GM19467 (cell line): ENCODE data around the gene TNFRSF18.

Experiments used
- ATAC-seq: cut with Tn5 transposase; IDR thresholded peaks from one replicate; pipeline ENCODE4 v1.9.1; 2021; ENCODE audit warnings: mild to moderate bottlenecking, moderate library complexity; ENCODE audit not compliant: unreplicated experiment

The TNFRSF18 gene

DNA sequence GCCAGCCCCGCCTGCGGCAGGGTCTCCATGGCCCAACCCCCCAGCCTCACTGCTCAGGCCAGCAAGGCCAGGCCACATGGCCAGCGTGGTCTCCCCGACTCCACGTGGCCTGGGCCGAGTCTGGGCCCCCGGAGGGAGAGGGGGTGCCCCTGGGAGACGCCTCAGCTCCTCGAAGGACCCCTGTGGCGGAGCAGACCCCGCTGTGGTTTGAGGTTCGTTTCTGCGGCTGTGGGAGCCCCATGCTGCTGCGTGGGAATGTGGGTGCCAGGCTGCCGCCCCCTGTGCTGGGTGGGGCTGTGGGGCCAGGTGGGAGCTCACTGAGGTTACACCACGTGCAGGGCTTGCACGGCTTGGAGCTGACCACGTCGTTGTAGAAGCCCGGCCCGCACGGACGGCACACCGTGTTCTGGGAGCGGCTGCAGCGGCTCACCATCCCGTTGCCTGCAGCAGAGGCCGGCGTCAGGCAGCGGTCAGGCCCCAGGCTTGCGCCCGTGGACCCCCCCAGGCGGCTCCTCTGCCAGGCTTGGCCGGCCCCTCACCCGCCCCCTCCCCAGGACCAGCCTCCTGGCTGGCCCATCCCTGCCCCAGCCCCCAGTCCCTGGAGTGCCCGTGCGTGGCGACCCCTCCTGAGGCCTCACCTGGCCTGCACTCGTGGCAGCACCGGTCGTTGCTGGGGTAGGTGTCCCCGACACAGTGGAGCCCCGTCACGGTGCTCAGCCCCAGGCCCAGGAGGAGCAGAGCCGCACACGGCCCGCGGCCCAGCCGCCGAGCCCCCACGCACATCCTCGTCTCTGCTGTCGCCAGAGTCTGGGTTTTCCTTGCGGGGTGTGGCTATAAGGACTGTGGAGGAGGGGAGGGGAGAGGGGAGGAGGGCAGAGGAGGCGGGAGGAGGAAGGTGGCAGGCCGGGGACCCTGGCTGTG lies 7.2 kb upstream of the TNFRSF18 start, which contains the start of gene TNFRSF4:
TNFRSF4 (minus strand) TSS at position 809 of the 921 bp plus-strand sequence; CDS start at position 783, 26 bp downstream.
- no peak for ATAC-seq

DNA sequence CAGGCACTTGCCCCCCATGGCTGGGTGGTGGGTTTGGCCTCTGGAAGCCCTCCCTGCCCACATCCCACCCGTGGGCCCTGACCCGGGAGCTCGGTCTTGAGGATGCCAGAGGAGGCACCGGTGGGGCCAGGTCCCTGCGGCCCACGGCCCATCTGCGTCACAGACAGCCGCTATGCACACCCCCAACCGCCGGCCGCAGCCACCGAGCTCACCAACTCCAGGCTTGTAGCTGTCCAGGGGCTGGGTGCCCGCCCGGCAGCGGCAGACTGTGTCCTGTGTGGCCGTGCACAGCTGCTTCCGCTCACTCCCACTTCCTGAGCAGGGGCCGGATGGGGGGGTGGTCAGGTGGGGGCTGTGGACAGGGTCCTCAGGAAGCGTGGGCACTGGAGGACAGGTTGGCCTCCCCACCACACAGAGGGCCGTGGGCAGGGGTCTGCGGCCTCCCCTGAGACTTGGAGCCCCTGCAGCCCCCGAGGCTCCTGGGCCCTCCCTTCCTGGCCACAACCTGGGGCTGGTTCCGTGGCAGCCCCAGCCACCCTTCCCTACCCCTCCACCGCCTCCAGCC lies 6.5 kb upstream of the TNFRSF18 start:
- no peak for ATAC-seq

DNA sequence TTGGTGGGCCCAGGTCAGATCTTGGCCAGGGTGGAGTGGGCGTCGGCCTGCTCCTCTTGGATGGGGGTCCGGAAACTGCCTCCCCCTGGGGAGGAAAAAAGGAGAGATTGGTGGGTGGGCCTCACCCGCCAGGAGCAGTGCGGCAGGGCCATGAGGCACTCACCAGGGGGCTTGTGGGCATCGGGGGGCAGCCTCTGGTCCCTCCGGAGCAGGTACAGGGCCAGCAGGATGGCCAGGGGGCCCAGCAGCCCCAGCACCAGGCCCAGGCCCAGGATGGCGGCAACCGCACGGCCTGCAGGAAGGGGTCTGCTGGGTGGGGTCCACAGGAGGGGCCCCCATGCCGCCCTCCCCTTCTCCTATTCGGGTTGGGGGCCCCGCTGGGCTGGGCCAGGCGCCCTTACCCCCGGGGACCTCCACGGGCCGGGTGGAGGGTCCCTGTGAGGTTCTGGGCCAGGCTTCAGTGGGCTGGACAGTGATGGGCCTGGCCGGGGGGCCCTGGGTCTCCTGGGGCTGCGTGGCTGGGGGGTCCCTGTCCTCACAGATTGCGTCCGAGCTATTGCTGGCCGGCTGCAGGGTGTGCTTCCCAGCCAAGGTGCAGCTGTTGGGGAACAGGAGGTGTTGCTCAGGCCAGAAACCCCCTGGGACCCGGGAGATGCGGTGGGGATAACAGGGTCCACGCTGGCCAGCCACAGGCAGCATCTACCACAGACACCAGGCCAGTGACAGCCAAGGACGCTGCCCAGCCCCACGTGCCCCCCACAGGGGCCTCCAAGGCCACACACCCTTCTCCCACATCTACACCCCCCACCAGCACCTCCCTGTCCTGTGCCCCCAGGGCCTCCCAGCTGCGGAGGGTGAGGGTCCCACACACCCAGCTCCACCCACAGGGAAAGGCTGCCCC lies 5.4 kb upstream of the TNFRSF18 start:
- no peak for ATAC-seq

- ATAC-seq: no peak
These were observed 4.5 kb upstream of the TNFRSF18 start for GRCh38 chr1:1210726-1211540.

- ATAC-seq: no peak
These were observed 2.5 kb upstream of the TNFRSF18 start for GRCh38 chr1:1208713-1209433.

- no peak for ATAC-seq
These were observed 1.1 kb upstream of the TNFRSF18 start for GRCh38 chr1:1207571-1207892.

GRCh38 chr1:1206966-1207531 lies 657 bp upstream of the TNFRSF18 start:
- no peak for ATAC-seq

DNA sequence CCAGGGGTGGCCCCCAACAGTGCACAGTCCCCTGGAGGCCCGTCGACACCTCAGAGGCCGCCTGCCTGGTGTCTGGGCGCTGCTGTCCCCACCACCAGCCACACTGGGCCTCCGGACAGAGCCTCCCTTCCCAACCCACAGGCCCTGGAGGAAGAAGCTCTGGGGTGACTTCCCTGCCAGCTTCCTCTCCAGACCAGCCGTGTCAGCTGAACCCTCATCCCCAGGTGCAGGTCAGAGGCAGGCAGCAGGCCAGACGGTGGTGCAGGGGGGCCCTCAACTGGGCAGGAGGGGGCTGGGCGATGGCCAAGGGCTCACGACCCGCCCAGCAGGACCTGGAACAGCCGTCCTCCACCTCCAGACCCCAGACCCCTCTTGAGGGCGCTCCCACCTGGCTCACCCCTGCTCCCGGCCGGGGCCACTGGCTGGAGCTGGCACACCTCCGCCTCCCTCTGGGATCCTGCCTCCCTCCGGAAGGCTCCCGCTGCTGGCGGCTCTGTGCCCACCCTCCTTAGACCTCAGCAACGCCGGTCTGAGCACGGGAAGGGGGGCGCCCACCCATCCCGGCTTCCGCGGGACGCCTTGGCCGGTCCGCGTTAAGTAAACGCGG lies 520 bp downstream of the TNFRSF18 start:
- ATAC-seq: no peak

- ATAC-seq: no peak
These were observed 1.2 kb downstream of the TNFRSF18 start for GRCh38 chr1:1204998-1205768.

GRCh38 chr1:1204425-1204920 lies 1.9 kb downstream of the TNFRSF18 start:
- no peak for ATAC-seq

DNA sequence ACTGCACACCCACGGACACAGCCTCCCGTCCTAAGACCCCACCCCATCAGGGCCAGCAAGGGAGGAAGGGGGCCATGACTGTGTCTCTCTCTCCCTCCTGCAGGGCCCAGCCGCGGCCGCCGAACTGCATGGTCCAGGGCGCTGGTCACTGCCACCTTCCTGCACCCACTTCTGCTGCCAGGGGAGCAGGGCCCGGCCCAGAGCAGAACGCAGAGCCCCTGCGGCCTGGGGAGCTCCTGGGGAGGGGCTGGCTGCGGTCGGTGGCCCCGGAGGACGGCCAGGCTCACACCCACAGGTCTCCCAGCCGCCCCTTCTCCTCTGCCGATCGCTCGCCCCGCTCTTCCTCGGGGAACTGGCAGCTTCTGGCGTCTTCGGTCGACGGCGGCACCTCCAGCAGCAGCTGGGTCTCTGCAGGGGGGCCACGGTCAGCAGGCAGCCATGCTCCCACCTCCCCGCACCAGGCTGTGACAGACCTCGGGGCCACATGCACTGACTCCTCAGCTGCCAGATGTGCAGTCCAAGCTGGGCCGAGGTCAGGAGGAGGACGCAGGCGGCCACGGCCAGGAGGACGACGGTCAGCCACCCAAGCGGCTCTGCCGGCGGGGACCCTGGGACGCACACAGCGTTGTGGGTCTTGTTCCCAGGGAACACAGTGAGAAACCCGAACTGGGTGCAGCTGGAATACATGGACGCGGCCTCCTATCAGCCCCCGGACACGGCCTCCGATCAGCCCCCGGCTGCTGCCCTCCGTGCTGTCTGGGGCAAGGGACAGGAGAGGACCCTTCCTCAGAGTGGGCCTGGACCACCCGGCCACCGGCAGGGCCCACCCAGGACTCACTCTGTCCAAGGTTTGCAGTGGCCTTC lies 2.6 kb downstream of the TNFRSF18 start:
- no peak for ATAC-seq

- no peak for ATAC-seq
These were observed 3.4 kb downstream of the TNFRSF18 start for GRCh38 chr1:1202831-1203560.

GRCh38 chr1:1200876-1201810 lies 5.2 kb downstream of the TNFRSF18 start:
- no peak for ATAC-seq

DNA sequence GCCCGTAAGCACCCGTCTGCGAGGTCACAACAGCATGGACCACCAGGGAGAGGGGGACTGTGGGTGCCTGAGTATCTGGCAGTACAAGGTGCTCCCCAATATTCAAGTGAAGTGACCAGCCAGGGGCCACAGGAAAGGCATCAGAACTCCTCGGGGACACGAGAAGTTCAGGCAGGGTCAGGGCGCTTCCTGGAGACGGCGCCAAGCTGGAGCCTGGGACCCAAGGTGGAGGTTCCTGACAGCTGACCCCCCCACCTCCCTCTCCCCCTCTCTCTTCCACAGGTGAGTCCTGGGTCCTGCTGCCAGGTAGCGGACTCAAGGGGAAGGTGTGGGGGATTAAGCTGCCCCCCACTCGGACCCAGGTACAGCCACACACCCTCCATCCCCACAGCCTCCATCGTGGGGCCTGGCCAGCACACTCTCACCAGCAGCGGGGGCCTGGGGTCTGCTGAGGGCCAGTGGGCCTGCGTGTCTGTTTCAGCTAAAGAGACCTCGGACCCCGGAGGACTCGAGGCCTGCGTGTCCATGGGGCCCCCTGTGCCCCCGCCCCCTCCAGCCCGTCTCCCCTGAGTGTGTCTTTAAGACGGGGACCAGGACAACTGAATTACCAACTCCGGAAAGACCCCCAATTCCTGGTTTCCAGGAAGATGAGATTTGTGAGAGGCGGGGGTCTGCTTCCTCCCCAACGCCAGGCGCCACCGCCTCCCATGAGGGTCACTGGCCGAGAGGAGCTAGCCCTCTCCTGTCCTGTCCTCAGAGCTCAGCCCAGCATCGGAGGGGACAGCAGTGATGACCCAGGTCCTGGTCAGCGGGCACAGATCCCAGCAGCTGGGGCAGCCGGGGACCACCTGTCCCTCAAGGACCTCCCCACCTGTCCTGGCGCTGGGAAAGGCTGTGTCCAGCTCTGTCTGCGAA lies 6.2 kb downstream of the TNFRSF18 start:
- no peak for ATAC-seq
